DMS79 treated with DMSO at 0.1 percent for 48 hours (cell line): ENCODE measurements around the gene FCHSD2.

Experiments
- DNase-seq: peaks from one replicate; lab custom pipeline; 2025; lab: John Stamatoyannopoulos, UW

FCHSD2 gene

GRCh38 chr11:73172992-73173656, 31.0 kb upstream of the FCHSD2 start:
- DNase-seq, result no peak

GRCh38 chr11:73171436-73172161, 29.5 kb upstream of the FCHSD2 start:
- DNase-seq, result no peak

- no peak for DNase-seq
These were observed 28.0 kb upstream of the FCHSD2 start for GRCh38 chr11:73170140-73170539.

- no peak for DNase-seq
These were observed 26.9 kb upstream of the FCHSD2 start for GRCh38 chr11:73168925-73169579.

- DNase-seq, result no peak
These were observed 25.3 kb upstream of the FCHSD2 start for GRCh38 chr11:73167363-73167954.

- DNase-seq, result no peak
These were observed 22.9 kb upstream of the FCHSD2 start for GRCh38 chr11:73164803-73165540.

GRCh38 chr11:73163638-73164174, 21.6 kb upstream of the FCHSD2 start:
- DNase-seq, result no peak

- no peak for DNase-seq
These were observed 20.1 kb upstream of the FCHSD2 start for GRCh38 chr11:73162196-73162740.

- DNase-seq, result no peak
These were observed 18.1 kb upstream of the FCHSD2 start for GRCh38 chr11:73160005-73160760.

GRCh38 chr11:73159297-73159696, 17.2 kb upstream of the FCHSD2 start:
- no peak for DNase-seq

GRCh38 chr11:73158356-73159051, 16.4 kb upstream of the FCHSD2 start:
- DNase-seq, result no peak

GRCh38 chr11:73157101-73158010, 15.2 kb upstream of the FCHSD2 start:
- no peak for DNase-seq

- DNase-seq, result no peak
These were observed 14.6 kb upstream of the FCHSD2 start for GRCh38 chr11:73156686-73157085.

GRCh38 chr11:73156114-73156513, 14.0 kb upstream of the FCHSD2 start:
- DNase-seq, result no peak

GRCh38 chr11:73155102-73155501, 13.0 kb upstream of the FCHSD2 start:
- DNase-seq, result no peak

GRCh38 chr11:73154178-73154577, 12.1 kb upstream of the FCHSD2 start:
- DNase-seq, result no peak

GRCh38 chr11:73152861-73153483, 10.9 kb upstream of the FCHSD2 start:
- peak; percentile 63 for DNase-seq

GRCh38 chr11:73152086-73152853, 10.2 kb upstream of the FCHSD2 start:
- peak; percentile 42 for DNase-seq
